Erythroblast (primary cell): ENCODE results near the gene B4GAT1.

Experiments
- GATA1 ChIP-seq: IDR thresholded peaks from 2 replicates; pipeline ENCODE4 v1.6.1; 2011; ENCODE audit warnings: low read depth, mild to moderate bottlenecking, control low read depth, low read length, moderate library complexity
- POLR2A ChIP-seq: IDR thresholded peaks from 2 replicates; pipeline ENCODE4 v1.6.1; 2011; ENCODE audit warnings: mild to moderate bottlenecking, low read length

- no peak for TF ChIP-seq POLR2A
- no peak for TF ChIP-seq GATA1
Observed at GRCh38 chr11:66332371-66333219, 14.8 kb downstream of the B4GAT1 start.
